ENCODE results near the gene ZNF813. TPM values are rescaled to one million over a fixed set of nuclear protein-coding genes. Genes with fewer than 3 reads are reported as not detected.
"Not testable (repeated sequence)": the region's sequence is repeated elsewhere in the genome, so short reads cannot be mapped to it uniquely, and the experiment has no call there.

ZNF813 gene
- total and polyA plus RNA-seq, 9 of the 15 experiments (the other 6 are each of a cell fraction or from before 2014, with no cell fraction given), result 1.3 to 8.0 (median 5.3) TPM

- H3K9me3 ChIP-seq (replicated peaks; ENCODE audit: control insufficient read depth, insufficient read depth, low read depth, low read length); H3K9ac ChIP-seq (ENCODE audit: insufficient read depth in 1 of 2, low read depth in 2 of 2, low read length in 2 of 2); H3K36me3 ChIP-seq (ENCODE audit: control insufficient read depth, insufficient read depth, low read length); H3K4me3 ChIP-seq; H2AFZ ChIP-seq (ENCODE audit: low read depth, low read length); H3K4me1 ChIP-seq (replicated peaks in 1 of 2; ENCODE audit: control insufficient read depth in 2 of 2, insufficient read depth in 2 of 2, low read length in 2 of 2); H4K20me1 ChIP-seq (replicated peaks; ENCODE audit: control insufficient read depth, insufficient read depth, low read length); intact Hi-C loops (cut with micrococcal nuclease); H3K79me2 ChIP-seq (ENCODE audit: control insufficient read depth, insufficient read depth, low read length); FAIRE-seq; ATAC-seq; DNase-seq (ENCODE audit: extremely low read depth in 1 of 4, low spot score in 3 of 4); BruUV-seq (replicated peaks); CTCF ChIA-PET (ENCODE audit: low intra/inter-chr PET ratio); POLR2A ChIA-PET; H3K27ac ChIP-seq (ENCODE audit: extremely low read depth, low read depth, low read length); H3K9me1 ChIP-seq (ENCODE audit: control insufficient read depth, insufficient read depth, low read length); H3K4me2 ChIP-seq (ENCODE audit: insufficient read depth, low read length): not testable (repeated sequence)
- in situ Hi-C loops (cut with MboI), result loop anchor here (5.0 kb wide), 1 partner anchor 82 kb away; no protein-coding TSS in a partner anchor
- H3K27me3 ChIP-seq (ENCODE audit: control insufficient read depth in 2 of 2, insufficient read depth in 2 of 2, low read length in 2 of 2), result peaks cover 4 to 19% of the 10 kb centered on the region in 2 experiments; a peak in 3 of 5 replicates
- 0 out of 6 replicates have a peak, but pooled peaks of 1 of the 3 experiments have one; percentile 11 for TF ChIP-seq CTCF (IDR thresholded peaks at IDR 0.05 in 2 of 3, conservative IDR thresholded peaks at IDR 0.05 in 1 of 3; ENCODE audit: insufficient read depth in 2 of 3, low read depth in 1 of 3, low read length in 3 of 3)
- no CpG with 5 or more reads among the region's 14 CpGs for WGBS (ENCODE audit: insufficient coverage, low coverage, missing lambda C conversion rate)
Observed at GRCh38 chr19:53503671-53504364, 36.3 kb downstream of the ZNF813 start.

GRCh38 chr19:53504365-53504703 is 36.8 kb downstream of the ZNF813 start:
- H3K4me2 ChIP-seq (ENCODE audit: insufficient read depth, low read length); H3K9me1 ChIP-seq (ENCODE audit: control insufficient read depth, insufficient read depth, low read length); DNase-seq (ENCODE audit: extremely low read depth in 1 of 4, low spot score in 3 of 4); H2AFZ ChIP-seq (ENCODE audit: low read depth, low read length); H3K27ac ChIP-seq (ENCODE audit: extremely low read depth, low read depth, low read length); H3K4me1 ChIP-seq (replicated peaks in 1 of 2; ENCODE audit: control insufficient read depth in 2 of 2, insufficient read depth in 2 of 2, low read length in 2 of 2); intact Hi-C loops (cut with micrococcal nuclease); H3K4me3 ChIP-seq; H3K9ac ChIP-seq (ENCODE audit: insufficient read depth in 1 of 2, low read depth in 2 of 2, low read length in 2 of 2); H3K79me2 ChIP-seq (ENCODE audit: control insufficient read depth, insufficient read depth, low read length); CTCF ChIA-PET (ENCODE audit: low intra/inter-chr PET ratio); BruUV-seq (replicated peaks); H3K9me3 ChIP-seq (replicated peaks; ENCODE audit: control insufficient read depth, insufficient read depth, low read depth, low read length); H4K20me1 ChIP-seq (replicated peaks; ENCODE audit: control insufficient read depth, insufficient read depth, low read length); POLR2A ChIA-PET; H3K36me3 ChIP-seq (ENCODE audit: control insufficient read depth, insufficient read depth, low read length): not testable (repeated sequence)
- 2% methylated on average over 11 of the region's 13 CpGs for WGBS (ENCODE audit: insufficient coverage, low coverage, missing lambda C conversion rate)
- H3K27me3 ChIP-seq (ENCODE audit: control insufficient read depth in 2 of 2, insufficient read depth in 2 of 2, low read length in 2 of 2), result peaks cover 4 to 19% of the 10 kb centered on the region in 2 experiments; a peak in 3 of 5 replicates
- FAIRE-seq, result peak; percentile 88
- in situ Hi-C loops (cut with MboI), result loop anchor here (5.0 kb wide), 1 partner anchor 82 kb away; no protein-coding TSS in a partner anchor
- peak; percentile 73 for ATAC-seq

Measured in K562 (cell line).